Measurements from ENCODE around the gene GNG11.
"Not testable (repeated sequence)": the region's sequence is repeated elsewhere in the genome, so short reads cannot be mapped to it uniquely, and the experiment has no call there.

DNA sequence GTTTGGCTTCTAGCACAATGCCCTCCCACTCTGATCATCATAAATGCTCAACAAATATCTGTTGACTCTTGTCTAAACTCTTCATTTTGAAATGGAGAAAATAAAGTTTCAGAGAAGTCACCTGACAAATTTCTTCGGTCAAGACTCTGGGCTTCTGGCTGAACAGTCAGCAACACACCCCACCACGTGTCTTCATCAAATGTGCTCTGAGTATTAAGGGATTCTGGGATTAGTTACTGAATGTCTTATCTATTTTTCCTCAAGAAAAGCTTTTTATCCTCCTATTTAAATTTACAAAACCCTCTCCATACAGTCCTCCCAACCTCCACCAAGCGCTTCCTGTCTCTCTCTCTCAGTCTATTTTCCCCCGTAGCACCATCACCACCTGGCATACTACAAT is 5.2 kb upstream of the GNG11 start:
- not testable (repeated sequence) for TF ChIP-seq ZNF274 (IDR thresholded peaks at IDR 0.05; ENCODE audit: low read depth, low read length); SUZ12 (IDR thresholded peaks at IDR 0.05; ENCODE audit: extremely low read depth, insufficient read depth, insufficient read length)
